Midbrain (tissue), 1 donor: Measurements from ENCODE around the gene FOXD4L5.
"Not testable (repeated sequence)": the region's sequence is repeated elsewhere in the genome, so short reads cannot be mapped to it uniquely, and the experiment has no call there.

ENCODE experiments used
- DNase-seq: peaks from one replicate; lab custom pipeline; 2025; lab: John Stamatoyannopoulos, UW

FOXD4L5 gene

GRCh38 chr9:65285109-65285508 lies at the start of gene FOXD4L5:
TSS of gene FOXD4L5 (minus strand) at chr9:65285209. CDS start at chr9:65284377, 832 bp downstream.
- not testable (repeated sequence) for DNase-seq

- not testable (repeated sequence) for DNase-seq
Measured at GRCh38 chr9:65283943-65284342, 1.1 kb downstream of the FOXD4L5 start.

GRCh38 chr9:65282976-65283375 lies 2.0 kb downstream of the FOXD4L5 start:
- not testable (repeated sequence) for DNase-seq
